DOHH2 (cell line): ENCODE data around the gene MLF2.

Experiments
- H3F3A ChIP-seq: fragments of 200-600 bp; sonication (generic), shearing (Covaris generic); 2 replicates; pipeline ENCODE4 v1.6.0; 2016; ENCODE audit warnings: antibody characterized with exemption, mild to moderate bottlenecking; ENCODE audit not compliant: control insufficient read depth, insufficient read depth
- H3K27ac ChIP-seq: fragments of 200-600 bp; sonication (generic); 2 replicates; pipeline ENCODE4 v1.5.1; 2014; ENCODE audit warnings: low read depth, mild to moderate bottlenecking, low read length, moderate library complexity
- H3K27me3 ChIP-seq: fragments of 200-600 bp; sonication (generic); 2 replicates; pipeline ENCODE4 v1.6.1; 2014; ENCODE audit warnings: mild to moderate bottlenecking, low read length, mixed read lengths; ENCODE audit not compliant: control insufficient read depth
- H3K36me3 ChIP-seq: fragments of 200-600 bp; sonication (generic); 2 replicates; pipeline ENCODE4 v1.6.1; 2014; ENCODE audit warnings: mild to moderate bottlenecking, low read length, moderate library complexity, mixed read lengths; ENCODE audit not compliant: control insufficient read depth
- H3K4me1 ChIP-seq: fragments of 200-600 bp; sonication (generic); 2 replicates; pipeline ENCODE4 v1.6.1; 2014; ENCODE audit warnings: mild to moderate bottlenecking, low read length, mixed read lengths; ENCODE audit not compliant: control insufficient read depth
- H3K4me2 ChIP-seq: fragments of 200-600 bp; sonication (generic); 2 replicates; pipeline ENCODE4 v1.6.0; 2014; ENCODE audit warnings: mild to moderate bottlenecking, low read length, moderate library complexity
- H3K4me3 ChIP-seq: fragments of 200-600 bp; sonication (generic); 2 replicates; pipeline ENCODE4 v1.5.1; 2014; ENCODE audit warnings: mild to moderate bottlenecking, low read length, mixed read lengths
- H3K79me2 ChIP-seq: fragments of 200-600 bp; sonication (generic); 2 replicates; pipeline ENCODE4 v1.6.1; 2014; ENCODE audit warnings: mild to moderate bottlenecking, low read length, mixed read lengths; ENCODE audit not compliant: control insufficient read depth
- H3K9me2 ChIP-seq: fragments of 200-600 bp; sonication (generic); replicated peaks from 2 replicates; pipeline ENCODE4 v1.6.1; 2014; ENCODE audit warnings: mild to moderate bottlenecking, low read length, mixed read lengths; ENCODE audit not compliant: control insufficient read depth
- H3K9me3 ChIP-seq: fragments of 200-600 bp; sonication (generic); 2 replicates; pipeline ENCODE4 v1.6.1; 2014; ENCODE audit warnings: antibody characterized with exemption, low read length, mixed read lengths; ENCODE audit not compliant: control insufficient read depth, insufficient read depth
- H4K20me1 ChIP-seq: fragments of 200-600 bp; sonication (generic); 2 replicates; pipeline ENCODE4 v1.6.0; 2014; ENCODE audit warnings: low read depth, mild to moderate bottlenecking, antibody characterized with exemption, low read length, moderate library complexity; ENCODE audit not compliant: control insufficient read depth, insufficient read depth
- CTCF ChIP-seq: fragments of 200-600 bp; sonication (generic); IDR thresholded peaks from one replicate; pipeline ENCODE4 v1.5.1; 2014; ENCODE audit warnings: antibody characterized with exemption, mild to moderate bottlenecking, low read depth, low read length; ENCODE audit not compliant: poor library complexity, severe bottlenecking
- EZH2phosphoT487 ChIP-seq: fragments of 200-600 bp; sonication (generic); IDR thresholded peaks from 2 replicates; pipeline ENCODE4 v1.6.1; 2017; ENCODE audit warnings: borderline replicate concordance, mild to moderate bottlenecking, antibody characterized with exemption, low read length, moderate library complexity, mixed read lengths

Gene MLF2

GRCh38 chr12:6790496-6791150 is 37.7 kb upstream of the MLF2 start:
- no peak overlapping the region for H3K4me2 ChIP-seq
- H3K27ac ChIP-seq: no peak overlapping the region

GRCh38 chr12:6788972-6789924 is 36.3 kb upstream of the MLF2 start, which contains the start of gene CD4:
TSS of gene CD4 (plus strand) at chr12:6789528. CDS start at chr12:6800139, 10,611 bp downstream.
- no peaks in the 10 kb centered on the region for H3K79me2 ChIP-seq
- peaks cover 39% of the 10 kb centered on the region for H3K27me3 ChIP-seq
- H3K4me1 ChIP-seq: peaks cover 13% of the 10 kb centered on the region
- TF ChIP-seq CTCF: no peak
- no peak for TF ChIP-seq EZH2phosphoT487
- no peak within 1 kb of the TSS for H3K27ac ChIP-seq
- H3F3A ChIP-seq: no peaks in the 10 kb centered on the region
- no peaks in the 10 kb centered on the region for H4K20me1 ChIP-seq
- H3K9me2 ChIP-seq: no peaks in the 10 kb centered on the region
- no peaks in the 10 kb centered on the region for H3K36me3 ChIP-seq
- no peak within 1 kb of the TSS for H3K4me2 ChIP-seq
- no peak within 1 kb of the TSS for H3K4me3 ChIP-seq
- no peaks in the 10 kb centered on the region for H3K9me3 ChIP-seq

More at GRCh38 chr12:6790496-6791150, 37.7 kb upstream of the MLF2 start:
- H3K4me3 ChIP-seq: no peak overlapping the region
- no peaks in the 10 kb centered on the region for H3K36me3 ChIP-seq
- no peaks in the 10 kb centered on the region for H3K9me2 ChIP-seq
- no peaks in the 10 kb centered on the region for H3K79me2 ChIP-seq
- no peak for TF ChIP-seq CTCF
- peaks cover 43% of the 10 kb centered on the region for H3K27me3 ChIP-seq
- H4K20me1 ChIP-seq: no peaks in the 10 kb centered on the region
- H3K9me3 ChIP-seq: no peaks in the 10 kb centered on the region
- H3F3A ChIP-seq: no peaks in the 10 kb centered on the region
- H3K4me1 ChIP-seq: peaks cover 13% of the 10 kb centered on the region

- H3K27ac ChIP-seq: no peak overlapping the region
- no peaks in the 10 kb centered on the region for H3F3A ChIP-seq
- H3K4me3 ChIP-seq: no peak overlapping the region
- no peaks in the 10 kb centered on the region for H4K20me1 ChIP-seq
- peaks cover 28% of the 10 kb centered on the region for H3K27me3 ChIP-seq
- H3K9me2 ChIP-seq: no peaks in the 10 kb centered on the region
- H3K36me3 ChIP-seq: no peaks in the 10 kb centered on the region
- no peak for TF ChIP-seq EZH2phosphoT487
- TF ChIP-seq CTCF: no peak
- no peaks in the 10 kb centered on the region for H3K79me2 ChIP-seq
- H3K4me2 ChIP-seq: no peak overlapping the region
- H3K9me3 ChIP-seq: no peaks in the 10 kb centered on the region
- H3K4me1 ChIP-seq: peaks cover 3% of the 10 kb centered on the region
Measured at GRCh38 chr12:6787309-6787708, 34.4 kb upstream of the MLF2 start.
